GM21515 (cell line): ENCODE data around the gene ZBTB16.

Experiments
- ATAC-seq: cut with Tn5 transposase; IDR thresholded peaks from one replicate; pipeline ENCODE4 v1.9.1; 2021; ENCODE audit not compliant: unreplicated experiment

The ZBTB16 gene

DNA sequence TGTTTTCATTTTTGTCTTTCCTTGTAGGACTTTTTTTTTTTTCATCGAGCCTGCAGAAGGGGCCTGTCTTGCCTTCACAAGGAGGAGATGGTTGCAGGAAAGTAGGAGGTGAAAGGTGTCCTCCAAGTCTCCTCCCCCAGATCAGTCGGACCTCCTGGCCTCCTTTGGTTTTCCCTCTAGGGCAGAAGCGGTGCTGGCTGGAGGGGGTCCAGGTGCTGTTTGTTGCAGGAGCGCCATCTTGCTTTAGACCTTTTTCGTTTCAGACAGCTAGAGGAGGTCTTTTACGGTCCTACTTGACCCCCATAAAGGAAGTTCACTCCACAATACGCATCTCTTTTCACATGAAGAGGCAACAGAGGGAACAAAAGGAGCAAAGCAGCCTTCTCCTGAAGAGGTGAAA lies 66.0 kb downstream of the ZBTB16 start:
- ATAC-seq: no peak

- ATAC-seq: no peak
Measured at GRCh38 chr11:114125959-114126358, 66.4 kb downstream of the ZBTB16 start.

- no peak for ATAC-seq
Measured at GRCh38 chr11:114128399-114128798, 68.9 kb downstream of the ZBTB16 start.

GRCh38 chr11:114129142-114129541 lies 69.6 kb downstream of the ZBTB16 start:
- no peak for ATAC-seq

DNA sequence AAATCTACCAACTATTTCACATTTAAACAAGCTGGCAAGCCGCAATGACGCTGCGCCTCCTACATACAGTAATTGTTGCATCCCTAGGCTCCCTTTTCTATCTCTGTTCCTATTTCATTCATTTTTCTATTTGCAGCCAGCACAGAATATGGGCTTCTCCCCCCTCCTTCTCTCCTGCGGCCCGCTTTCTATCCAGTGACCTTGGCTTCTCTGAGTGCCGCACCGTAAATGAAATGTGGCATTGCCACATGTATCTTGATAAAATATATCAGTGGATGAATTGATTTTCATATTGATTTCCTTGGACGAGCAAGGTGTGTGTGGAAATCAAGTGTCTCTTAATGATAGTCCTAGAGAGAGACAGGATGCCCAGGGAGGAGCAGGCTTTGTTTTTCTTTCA lies 70.2 kb downstream of the ZBTB16 start:
- ATAC-seq: no peak

GRCh38 chr11:114130115-114130576 lies 70.6 kb downstream of the ZBTB16 start:
- ATAC-seq: no peak

GRCh38 chr11:114130629-114131277 lies 71.2 kb downstream of the ZBTB16 start:
- ATAC-seq: no peak

DNA sequence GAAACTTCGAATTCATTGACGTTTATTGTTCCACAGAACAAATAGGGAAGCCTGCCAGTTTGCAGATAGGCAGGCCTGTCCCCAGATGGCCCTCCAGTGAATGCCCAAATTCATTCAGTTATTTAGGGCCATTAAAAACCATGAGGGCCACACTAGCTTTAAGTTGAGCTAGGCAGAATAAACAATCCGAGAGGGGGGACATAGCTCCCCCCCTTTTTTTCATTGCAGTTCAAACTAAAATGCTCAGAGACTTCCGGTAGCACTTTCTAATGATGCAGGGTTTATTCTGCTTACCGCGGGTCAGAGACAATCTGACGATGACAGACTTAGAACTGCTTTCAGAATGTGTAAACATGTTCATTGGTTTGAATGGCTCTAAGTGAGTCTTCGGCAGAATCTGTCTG lies 72.0 kb downstream of the ZBTB16 start:
- ATAC-seq: no peak

DNA sequence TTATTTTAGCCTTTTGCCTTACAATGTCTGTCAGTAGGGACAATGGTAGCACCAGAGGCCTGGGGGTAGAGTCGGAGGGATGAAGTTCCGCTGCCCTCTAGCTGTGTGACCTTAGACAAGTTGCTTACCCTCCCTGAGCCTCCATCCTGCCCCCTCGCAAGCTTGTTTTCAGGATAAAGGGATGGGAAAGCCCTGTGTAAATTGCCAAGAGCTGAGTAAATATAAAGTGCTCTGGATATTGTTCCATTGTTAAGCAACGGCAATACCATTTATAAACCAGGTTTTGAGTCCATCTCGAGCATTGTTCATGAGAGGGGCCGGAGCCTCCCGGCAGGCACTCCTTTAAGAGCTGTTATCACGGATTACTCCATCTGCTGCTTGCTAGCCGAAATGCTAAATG lies 72.9 kb downstream of the ZBTB16 start:
- ATAC-seq: no peak

DNA sequence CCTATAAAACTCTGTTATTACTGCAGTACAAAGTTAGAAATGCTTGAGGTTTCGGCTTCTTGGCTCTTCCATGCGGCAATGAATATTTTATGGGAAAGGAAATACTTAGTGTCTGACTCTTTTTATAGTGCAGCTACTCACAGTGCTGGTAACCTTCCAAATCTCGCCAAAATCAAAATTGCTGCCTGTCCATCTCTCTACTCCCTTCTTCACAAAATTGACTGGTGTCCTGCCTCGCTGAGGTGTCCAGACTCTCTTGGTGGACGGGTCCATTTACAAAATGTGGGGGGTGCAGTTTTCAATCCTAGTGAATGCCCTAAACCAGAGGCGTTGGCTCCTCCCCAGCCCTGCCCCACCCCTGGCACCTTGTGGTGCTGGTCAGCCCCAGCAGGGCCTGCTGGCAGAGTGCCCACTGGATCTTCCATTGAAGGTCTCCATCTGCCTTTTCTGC lies 73.5 kb downstream of the ZBTB16 start:
- ATAC-seq: no peak

GRCh38 chr11:114133548-114134329 lies 74.2 kb downstream of the ZBTB16 start:
- no peak for ATAC-seq

GRCh38 chr11:114134870-114135269 lies 75.4 kb downstream of the ZBTB16 start:
- ATAC-seq: no peak

DNA sequence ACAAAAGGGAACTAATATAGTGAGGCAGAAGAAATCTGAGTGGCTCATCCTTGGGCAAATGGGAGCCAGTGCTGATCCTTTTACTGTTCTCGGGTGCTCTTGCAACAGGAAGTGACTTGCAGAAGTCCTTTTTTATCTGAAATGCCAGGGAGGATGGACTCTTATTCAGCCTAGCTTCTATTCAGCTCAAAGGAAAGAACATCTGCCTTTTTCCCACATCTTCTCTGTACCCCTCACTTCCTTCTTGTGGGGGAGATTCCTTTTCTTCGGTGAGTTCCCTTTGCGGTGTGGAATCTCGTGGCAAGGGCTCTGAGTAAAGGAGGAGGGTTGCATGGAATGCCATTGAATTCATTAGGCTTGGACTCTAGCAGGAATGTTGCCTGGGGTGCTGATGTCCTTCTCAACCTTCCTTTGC lies 76.2 kb downstream of the ZBTB16 start:
- ATAC-seq: no peak

- no peak for ATAC-seq
Measured at GRCh38 chr11:114136686-114137640, 77.5 kb downstream of the ZBTB16 start.

DNA sequence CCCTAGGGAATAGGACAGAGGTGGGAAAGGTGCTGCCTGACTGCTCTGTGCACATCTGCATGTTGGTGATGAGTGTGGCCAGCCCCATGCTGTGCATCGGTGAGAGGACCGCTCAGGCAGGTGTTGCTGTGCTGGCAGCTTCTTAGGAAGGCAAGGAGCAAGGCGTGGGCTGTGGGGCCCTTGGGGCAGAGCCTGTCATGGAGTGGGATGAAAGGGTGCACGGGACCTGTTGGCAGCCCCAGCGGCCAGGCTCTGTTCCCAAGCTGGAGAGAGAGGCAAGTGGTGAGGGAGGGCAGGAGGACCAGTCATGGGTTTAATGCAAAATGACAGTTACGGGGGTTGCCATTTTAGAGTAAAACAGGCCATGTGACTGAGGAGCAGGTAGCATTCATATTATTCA lies 78.3 kb downstream of the ZBTB16 start:
- no peak for ATAC-seq

GRCh38 chr11:114138411-114138810 lies 78.9 kb downstream of the ZBTB16 start:
- ATAC-seq: no peak

- ATAC-seq: no peak
Measured at GRCh38 chr11:114140826-114141225, 81.3 kb downstream of the ZBTB16 start.

GRCh38 chr11:114141863-114142580 lies 82.5 kb downstream of the ZBTB16 start:
- no peak for ATAC-seq

DNA sequence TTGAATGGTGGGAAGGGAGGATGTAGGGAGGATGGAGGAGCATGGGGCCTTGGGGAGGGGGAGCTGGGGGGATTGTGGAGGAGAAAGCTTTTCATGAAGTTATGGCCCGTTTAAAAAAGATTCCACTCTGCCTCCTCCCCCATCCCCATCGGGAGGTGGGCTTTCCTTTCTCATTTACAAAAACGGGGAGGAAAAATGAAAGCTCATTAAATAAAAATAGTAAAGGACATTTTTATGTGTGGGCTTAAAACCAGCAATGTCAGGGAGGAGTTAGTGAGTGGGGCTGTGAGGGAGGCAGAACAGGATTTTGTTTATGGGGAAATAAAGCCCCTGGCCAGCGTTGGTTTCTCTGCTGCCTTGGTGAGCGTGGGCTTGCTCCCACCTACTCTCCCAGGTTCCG lies 83.2 kb downstream of the ZBTB16 start:
- ATAC-seq: no peak

- ATAC-seq: no peak
Measured at GRCh38 chr11:114145166-114145775, 85.8 kb downstream of the ZBTB16 start.
